IPS-18a (cell line): Measurements from ENCODE around the gene CAMK2G.
"Not testable (repeated sequence)": the region's sequence is repeated elsewhere in the genome, so short reads cannot be mapped to it uniquely, and the experiment has no call there.

Experiments
- H3K27ac ChIP-seq: one replicate; pipeline ENCODE4 v1.5.1; 2013; ENCODE audit warnings: low read length
- H3K27me3 ChIP-seq: one replicate; pipeline ENCODE4 v1.6.1; 2013; ENCODE audit warnings: mild to moderate bottlenecking, low read length; ENCODE audit not compliant: control insufficient read depth, insufficient read depth
- H3K36me3 ChIP-seq: one replicate; pipeline ENCODE4 v1.6.1; 2013; ENCODE audit warnings: low read depth, low read length; ENCODE audit not compliant: control insufficient read depth
- H3K4me1 ChIP-seq: one replicate; pipeline ENCODE4 v1.6.1; 2013; ENCODE audit warnings: low read depth, low read length; ENCODE audit not compliant: control insufficient read depth
- H3K4me3 ChIP-seq: one replicate; pipeline ENCODE4 v1.5.1; 2013; ENCODE audit warnings: low read length
- H3K9ac ChIP-seq: one replicate; pipeline ENCODE4 v1.6.1; 2013; ENCODE audit warnings: mild to moderate bottlenecking, low read length, moderate library complexity
- H3K9me3 ChIP-seq: one replicate; pipeline ENCODE4 v1.6.1; 2013; ENCODE audit warnings: low read depth, low read length; ENCODE audit not compliant: control insufficient read depth

Gene CAMK2G

DNA sequence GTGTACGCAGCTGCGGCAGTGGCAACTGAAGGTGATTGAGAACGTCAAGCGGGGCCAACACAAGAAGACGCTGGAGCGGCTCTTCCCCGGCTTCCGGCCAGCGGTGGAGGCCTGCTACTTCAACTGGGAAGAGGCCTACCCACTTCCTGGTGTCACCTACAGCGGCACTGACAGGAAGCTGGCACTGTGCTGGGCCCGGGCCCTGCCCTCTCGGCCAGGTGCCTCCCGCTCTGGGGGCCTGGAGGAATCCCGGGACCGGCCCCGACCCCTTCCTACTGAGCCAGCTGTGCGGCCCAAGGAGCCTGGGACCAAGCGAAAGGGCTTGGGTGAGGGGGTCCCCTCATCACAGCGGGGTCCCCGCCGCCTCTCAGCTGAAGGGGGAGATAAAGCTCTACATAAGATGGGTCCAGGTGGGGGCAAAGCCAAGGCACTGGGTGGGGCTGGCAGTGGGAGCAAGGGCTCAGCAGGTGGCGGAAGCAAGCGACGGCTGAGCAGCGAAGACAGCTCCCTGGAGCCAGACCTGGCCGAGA lies 82.4 kb downstream of the CAMK2G start:
- Histone ChIP-seq H3K27ac (no peak overlapping the region), H3K4me3 (no peak overlapping the region), H3K36me3 (peaks cover 34% of the 10 kb centered on the region), H3K27me3 (no peaks in the 10 kb centered on the region), H3K4me1 (no peaks in the 10 kb centered on the region), H3K9me3 (no peaks in the 10 kb centered on the region), H3K9ac (no peak overlapping the region)

DNA sequence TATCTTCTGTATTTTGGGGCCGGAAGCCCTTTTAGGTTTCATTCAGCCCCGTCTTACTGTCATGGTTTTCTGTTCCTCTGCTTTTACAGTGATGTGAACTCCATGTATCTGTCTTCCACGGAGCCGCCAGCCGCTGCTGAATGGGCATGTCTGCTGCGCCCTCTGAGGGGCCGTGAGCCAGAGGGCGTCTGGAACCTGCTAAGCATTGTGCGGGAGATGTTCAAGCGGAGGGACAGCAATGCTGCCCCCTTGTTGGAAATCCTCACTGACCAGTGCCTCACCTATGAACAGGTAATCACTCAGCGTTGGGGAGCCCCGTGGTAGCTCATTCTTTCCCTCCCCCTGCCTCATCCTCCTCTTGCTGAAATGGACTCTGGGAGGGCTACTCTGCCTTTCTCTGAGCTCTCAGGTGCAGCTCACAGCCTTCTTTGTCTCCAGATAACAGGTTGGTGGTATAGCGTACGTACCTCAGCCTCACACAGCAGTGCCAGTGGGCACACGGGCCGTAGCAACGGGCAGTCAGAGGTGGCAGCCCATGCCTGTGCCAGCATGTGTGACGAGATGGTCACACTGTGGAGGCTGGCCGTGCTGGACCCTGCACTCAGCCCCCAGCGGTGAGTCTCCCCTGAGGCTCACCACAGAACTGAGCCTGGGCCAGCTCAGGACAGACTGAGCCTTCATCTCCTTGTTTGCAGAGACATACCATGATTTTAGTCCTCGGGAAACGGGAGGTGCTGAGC lies 83.3 kb downstream of the CAMK2G start:
- Histone ChIP-seq H3K4me3 (no peak overlapping the region), H3K27ac (no peak overlapping the region), H3K36me3 (peaks cover 26% of the 10 kb centered on the region), H3K9ac (no peak overlapping the region), H3K9me3 (no peaks in the 10 kb centered on the region), H3K4me1 (no peaks in the 10 kb centered on the region), H3K27me3 (no peaks in the 10 kb centered on the region)

- Histone ChIP-seq H3K27ac (no peak overlapping the region), H3K9ac (no peak overlapping the region), H3K4me3 (no peak overlapping the region), H3K4me1 (no peaks in the 10 kb centered on the region), H3K9me3 (no peaks in the 10 kb centered on the region), H3K27me3 (no peaks in the 10 kb centered on the region), H3K36me3 (peaks cover 26% of the 10 kb centered on the region)
Observed at GRCh38 chr10:73789659-73790055, 84.7 kb downstream of the CAMK2G start.

- H3K27ac ChIP-seq = no peak overlapping the region
- H3K9ac ChIP-seq = no peak overlapping the region
- no peak overlapping the region for H3K4me3 ChIP-seq
- H3K27me3 ChIP-seq = no peaks in the 10 kb centered on the region
- H3K36me3 ChIP-seq = peaks cover 20% of the 10 kb centered on the region
- H3K4me1 ChIP-seq = no peaks in the 10 kb centered on the region
- no peaks in the 10 kb centered on the region for H3K9me3 ChIP-seq
Observed at GRCh38 chr10:73788864-73789658, 85.3 kb downstream of the CAMK2G start.

GRCh38 chr10:73787031-73787800 lies 87.1 kb downstream of the CAMK2G start:
- not testable (repeated sequence) for H3K27ac ChIP-seq

GRCh38 chr10:73786512-73786885 lies 87.9 kb downstream of the CAMK2G start:
- Histone ChIP-seq H3K9me3 (no peaks in the 10 kb centered on the region), H3K9ac (no peak overlapping the region), H3K4me3 (peak overlapping the region; percentile 77), H3K36me3 (peaks cover 7% of the 10 kb centered on the region), H3K27me3 (no peaks in the 10 kb centered on the region), H3K4me1 (peaks cover 5% of the 10 kb centered on the region), H3K27ac (no peak overlapping the region)

More at GRCh38 chr10:73787031-73787800, 87.1 kb downstream of the CAMK2G start:
- H3K36me3 ChIP-seq, H3K9me3 ChIP-seq, H3K27me3 ChIP-seq, H3K4me1 ChIP-seq, H3K4me3 ChIP-seq, H3K9ac ChIP-seq: not testable (repeated sequence)

- H3K9me3 ChIP-seq = no peaks in the 10 kb centered on the region
- H3K4me1 ChIP-seq = peaks cover 5% of the 10 kb centered on the region
- no peak overlapping the region for H3K9ac ChIP-seq
- H3K27ac ChIP-seq = no peak overlapping the region
- peaks cover 7% of the 10 kb centered on the region for H3K36me3 ChIP-seq
- H3K4me3 ChIP-seq = peak overlapping the region; percentile 77
- no peaks in the 10 kb centered on the region for H3K27me3 ChIP-seq
Observed at GRCh38 chr10:73785721-73786511, 88.4 kb downstream of the CAMK2G start.

GRCh38 chr10:73785211-73785720 lies 89.1 kb downstream of the CAMK2G start, which contains the start of gene ZSWIM8:
Gene ZSWIM8 (plus strand): TSS chr10:73785606. CDS start chr10:73785879, 273 bp downstream.
- Histone ChIP-seq H3K27ac (no peak within 1 kb of the TSS), H3K9ac (peak within 1 kb of the TSS; percentile 19), H3K4me3 (peak within 1 kb of the TSS; percentile 77), H3K27me3 (no peaks in the 10 kb centered on the region), H3K36me3 (peaks cover 6% of the 10 kb centered on the region), H3K4me1 (peaks cover 5% of the 10 kb centered on the region), H3K9me3 (no peaks in the 10 kb centered on the region)

DNA sequence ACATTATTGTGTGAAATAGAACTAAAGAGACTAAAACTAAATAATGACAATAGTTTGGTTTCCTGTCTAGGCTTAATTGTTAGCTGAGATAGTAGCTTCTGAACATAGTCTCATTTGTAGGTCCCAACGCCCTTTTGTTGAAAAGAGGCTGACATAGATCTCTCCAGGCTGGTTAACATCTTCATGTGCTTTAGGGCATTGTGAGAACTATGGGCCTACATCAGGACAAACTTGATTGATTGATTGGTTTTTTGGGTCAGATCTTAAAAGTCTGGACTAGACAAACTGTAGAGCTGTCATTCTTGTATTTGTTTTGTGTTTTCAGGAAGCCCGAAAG lies 91.6 kb downstream of the CAMK2G start:
- H3K9ac ChIP-seq = peak overlapping the region; percentile 75
- H3K9me3 ChIP-seq = no peaks in the 10 kb centered on the region
- no peaks in the 10 kb centered on the region for H3K27me3 ChIP-seq
- H3K4me3 ChIP-seq = peak overlapping the region; percentile 76
- H3K4me1 ChIP-seq = peaks cover 5% of the 10 kb centered on the region
- H3K36me3 ChIP-seq = peaks cover 3% of the 10 kb centered on the region
- no peak overlapping the region for H3K27ac ChIP-seq

DNA sequence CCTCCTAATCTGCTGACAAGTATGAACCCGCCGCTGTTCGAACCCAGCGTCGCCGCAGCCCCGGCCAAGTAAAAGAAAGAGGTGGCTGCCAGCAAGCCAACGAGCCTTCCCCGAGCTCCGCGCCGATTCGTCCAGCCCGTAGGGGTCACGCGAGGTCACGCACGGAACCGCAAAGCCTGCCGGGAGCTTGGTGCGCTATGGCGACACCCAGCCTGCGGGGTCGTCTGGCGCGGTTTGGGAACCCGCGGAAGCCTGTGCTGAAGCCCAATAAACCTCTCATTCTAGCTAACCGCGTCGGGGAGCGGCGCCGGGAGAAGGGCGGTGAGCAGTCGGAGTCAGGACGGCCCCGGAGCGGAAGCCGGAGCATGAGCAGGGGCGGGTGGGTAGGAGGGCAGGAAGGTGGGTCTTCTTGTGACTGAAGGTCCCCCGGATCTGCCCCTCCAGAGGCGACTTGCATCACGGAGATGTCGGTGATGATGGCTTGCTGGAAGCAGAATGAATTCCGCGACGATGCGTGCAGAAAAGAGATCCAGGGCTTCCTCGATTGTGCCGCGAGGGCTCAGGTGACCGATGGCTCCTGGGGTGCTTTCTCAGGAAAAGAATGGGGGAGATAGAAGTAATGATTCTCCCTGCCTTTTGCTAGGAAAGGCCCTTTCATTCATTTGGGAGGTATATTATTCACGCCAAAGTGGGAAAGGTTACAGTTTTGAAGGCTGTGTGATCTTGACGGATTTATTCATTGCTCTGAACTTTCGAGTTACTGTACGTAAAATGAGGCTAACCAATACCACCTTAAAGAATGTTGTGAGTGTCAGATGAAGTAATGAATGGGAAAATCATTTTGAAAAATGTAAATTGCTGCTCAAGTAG lies 92.2 kb downstream of the CAMK2G start, which contains the start of gene CHCHD1:
TSS of gene CHCHD1 (plus strand) at position 170 of the 870 bp plus-strand sequence. CDS start at position 198, 28 bp downstream.
- peaks cover 5% of the 10 kb centered on the region for H3K4me1 ChIP-seq
- no peaks in the 10 kb centered on the region for H3K9me3 ChIP-seq
- peak within 1 kb of the TSS; percentile 75 for H3K9ac ChIP-seq
- H3K36me3 ChIP-seq = peaks cover 3% of the 10 kb centered on the region
- H3K27ac ChIP-seq = peak within 1 kb of the TSS; percentile 34
- H3K4me3 ChIP-seq = peak within 1 kb of the TSS; percentile 76
- H3K27me3 ChIP-seq = no peaks in the 10 kb centered on the region
